B cell (primary cell): ENCODE data around the gene MYO1H. TPM values are rescaled to one million over a fixed set of nuclear protein-coding genes. Genes with fewer than 3 reads are reported as not detected.

Experiments
- ATAC-seq: fragments of 200-7000 bp; cut with Tn5 transposase; one replicate; pipeline ENCODE4 v1.10.0; 2021; ENCODE audit warnings: low read depth, mild to moderate bottlenecking, moderate number of reproducible peaks, moderate library complexity
- CTCF ChIA-PET: fragments of 350-600 bp; sonication (Branson Sonifier 250); formaldehyde crosslinking; loops from one replicate; lab custom pipeline; 2021; ENCODE audit warnings: antibody characterized with exemption, inconsistent platforms; lab: Charles Lee
- POLR2A ChIA-PET: fragments of 350-600 bp; sonication (Branson Sonifier 250); formaldehyde crosslinking; loops from one replicate; lab custom pipeline; 2021; ENCODE audit warnings: antibody characterized with exemption; lab: Charles Lee
- DNase-seq: peaks from one replicate; pipeline ENCODE4 v3.0.0; 2013
- H2AFZ ChIP-seq: 2 replicates; pipeline ENCODE4 v1.6.1; 2012; ENCODE audit warnings: mild to moderate bottlenecking, low read depth, low read length; ENCODE audit not compliant: insufficient read depth, poor library complexity, severe bottlenecking
- H3K27ac ChIP-seq, 2 donors: 1 replicate in 1 of 2; 2 replicates in 1 of 2; pipeline ENCODE4 v1.5.1; 2012 to 2013; ENCODE audit warnings: low read length in 2 of 2, mild to moderate bottlenecking in 2 of 2, moderate library complexity in 1 of 2
- H3K27me3 ChIP-seq, 4 experiments: fragments of 200-600 bp in 1 of 4; sonication (generic) in 1 of 4; replicated peaks in 1 of 4; 1 replicate in 2 of 4; 2 replicates in 2 of 4; pipeline versions ENCODE4 v1.6.1 to v1.7.0; 2013 to 2016; ENCODE audit warnings: low read length in 3 of 4, mild to moderate bottlenecking in 2 of 4, mixed read lengths in 1 of 4, moderate library complexity in 1 of 4; ENCODE audit not compliant: insufficient read depth in 4 of 4, control insufficient read depth in 3 of 4; ENCODE audit errors: control extremely low read depth in 1 of 4
- H3K36me3 ChIP-seq, 2 experiments: replicated peaks in 1 of 2; 1 replicate in 1 of 2; 2 replicates in 1 of 2; pipeline versions ENCODE4 v1.6.1 to v1.7.1; 2013; ENCODE audit warnings: low read length in 1 of 2; ENCODE audit not compliant: insufficient read depth in 2 of 2, control insufficient read depth in 1 of 2; ENCODE audit errors: control extremely low read depth in 1 of 2, extremely low read depth in 1 of 2
- H3K4me1 ChIP-seq, 2 donors: fragments of 200-600 bp in 1 of 2; sonication (generic) in 1 of 2; 1 replicate in 1 of 2; 2 replicates in 1 of 2; pipeline versions ENCODE4 v1.5.1 to v1.6.1; 2013 to 2017; ENCODE audit warnings: low read length in 2 of 2; ENCODE audit not compliant: control insufficient read depth in 2 of 2, insufficient read depth in 2 of 2
- H3K4me2 ChIP-seq: replicated peaks from 2 replicates; pipeline ENCODE3; 2012; ENCODE audit warnings: mild to moderate bottlenecking, low read depth, low read length; ENCODE audit not compliant: poor library complexity, severe bottlenecking
- H3K4me3 ChIP-seq, 5 experiments: fragments of 200-600 bp in 1 of 5; sonication (generic) in 1 of 5; 1 replicate in 3 of 5; 2 replicates in 2 of 5; pipeline versions ENCODE4 v1.5.1 to v1.7.0; 2011 to 2016; ENCODE audit warnings: low read length in 4 of 5, mild to moderate bottlenecking in 4 of 5, low read depth in 2 of 5, control low read depth in 1 of 5, moderate library complexity in 1 of 5; ENCODE audit not compliant: insufficient read depth in 1 of 5; ENCODE audit errors: control extremely low read depth in 1 of 5, extremely low read depth in 1 of 5
- H3K79me2 ChIP-seq: fragments of 200-600 bp; sonication (generic); one replicate; pipeline ENCODE4 v1.6.0; 2016; ENCODE audit warnings: low read length; ENCODE audit not compliant: control insufficient read depth, insufficient read depth
- H3K9ac ChIP-seq: fragments of 200-600 bp; sonication (generic); 2 replicates; pipeline ENCODE4 v1.6.1; 2017; ENCODE audit warnings: mild to moderate bottlenecking, low read length, moderate library complexity
- H3K9me3 ChIP-seq, 3 donors: one replicate each; pipeline versions ENCODE4 v1.6.1 to v1.7.1; 2013; ENCODE audit warnings: low read length in 2 of 3; ENCODE audit not compliant: control insufficient read depth in 2 of 3, insufficient read depth in 1 of 3; ENCODE audit errors: control extremely low read depth in 1 of 3
- H4K20me1 ChIP-seq: 2 replicates; pipeline ENCODE4 v1.6.0; 2012; ENCODE audit warnings: mild to moderate bottlenecking, low read length; ENCODE audit not compliant: insufficient read depth, control insufficient read depth, poor library complexity, severe bottlenecking
- H3K27ac Mint-ChIP-seq: one replicate; pipeline ENCODE4 v1.8.0; 2021; ENCODE audit warnings: mixed read lengths
- H3K27me3 Mint-ChIP-seq: one replicate; pipeline ENCODE4 v1.8.0; 2021; ENCODE audit warnings: mixed read lengths
- H3K4me1 Mint-ChIP-seq: one replicate; pipeline ENCODE4 v1.8.0; 2021; ENCODE audit warnings: mixed read lengths
- H3K4me3 Mint-ChIP-seq: one replicate; pipeline ENCODE4 v1.8.0; 2021; ENCODE audit warnings: mixed read lengths
- H3K9me3 Mint-ChIP-seq: one replicate; pipeline ENCODE4 v1.8.0; 2022; ENCODE audit warnings: mixed read lengths; ENCODE audit not compliant: insufficient read depth
- EZH2 ChIP-seq: IDR thresholded peaks from 2 replicates; pipeline ENCODE4 v1.6.1; 2012; ENCODE audit warnings: borderline replicate concordance, low read depth, mild to moderate bottlenecking, moderate library complexity, low read length; ENCODE audit not compliant: insufficient read depth, poor library complexity, severe bottlenecking
- WGBS: methylation state at CpG from one replicate; pipeline ENCODE4 v1.1.5; 2013; ENCODE audit warnings: missing lambda C conversion rate; ENCODE audit not compliant: insufficient coverage; 5-methylcytosine and 5-hydroxymethylcytosine counted together
- intact Hi-C: fragments of 100-400 bp; cut with micrococcal nuclease; formaldehyde crosslinking; loops from one replicate; pipeline ENCODE4 v1.10.0; 2022
- polyA plus RNA-seq: library from polyadenylated mRNA; depleted of rRNA; stranded (reverse); fragments of >200 nt; gene quantifications from 2 replicates; pipeline ENCODE4 v1.2.3, GENCODE V29; 2012
- total RNA-seq, 2 donors: library from RNA; stranded (reverse); fragments of 120-200 nt in 1 of 2; gene quantifications; 1 replicate in 1 of 2; 2 replicates in 1 of 2; pipeline versions ENCODE4 v1.2.3 to v1.2.4, GENCODE V29; 2013 to 2022
- TF ChIP-seq, protein P1 (sequence below): fragments of 200-600 bp; IDR thresholded peaks from one replicate; pipeline ENCODE4 v1.8.0; 2022; ENCODE audit warnings: antibody characterized with exemption, mild to moderate bottlenecking

The MYO1H gene
- total and polyA plus RNA-seq, 2 donors (not counting 1 experiment from before 2014, with no cell fraction given): not detected

DNA sequence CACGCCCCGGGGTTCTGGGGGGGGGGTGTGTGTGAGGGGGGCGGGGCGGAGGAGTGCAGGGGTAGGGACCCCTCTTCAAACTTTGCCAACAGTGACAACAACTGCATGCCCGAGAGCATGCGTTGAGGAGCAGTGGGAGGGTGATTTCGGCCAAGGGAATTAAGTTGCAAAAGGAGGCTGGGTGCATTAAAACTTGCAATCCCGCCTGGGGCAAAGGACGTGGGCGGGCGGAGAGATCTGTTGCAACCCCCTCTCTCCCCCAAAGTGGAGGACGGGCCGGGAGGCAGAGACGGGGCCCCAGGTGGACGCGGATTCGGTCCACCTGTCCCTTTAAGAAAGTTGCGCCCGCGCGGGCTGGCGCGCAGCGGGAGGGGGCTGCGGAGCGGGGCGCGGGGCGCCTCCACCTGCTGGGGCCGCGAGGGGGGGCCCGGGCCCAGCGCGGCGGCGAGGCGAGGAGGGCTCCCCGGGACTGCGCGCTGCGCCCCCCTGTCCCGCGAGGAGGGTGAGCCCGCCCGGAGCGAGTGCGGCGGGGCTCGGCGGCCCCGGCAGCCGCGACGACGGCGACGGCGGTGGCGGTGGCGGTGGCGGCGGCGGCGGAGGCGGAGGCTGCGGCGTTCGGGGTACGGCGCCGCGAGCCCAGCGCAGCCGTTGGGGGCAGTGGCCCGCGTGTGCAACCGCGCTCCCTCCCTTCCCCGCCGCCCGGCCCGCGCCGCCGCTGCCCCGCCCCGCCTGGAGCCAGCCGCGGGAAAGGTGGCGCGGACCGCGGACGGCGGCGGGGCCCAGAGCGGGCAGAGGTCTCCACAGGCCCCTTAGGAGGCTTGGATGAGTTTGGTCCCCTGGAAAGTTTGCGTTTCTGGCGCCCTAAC is 38.1 kb upstream of the MYO1H start:
- WGBS: under 1% methylated on average over 95 of the region's 99 CpGs
- intact Hi-C loops: no loop called here
- Mint-ChIP-seq H3K27ac (no peak overlapping the region), H3K4me1 (peaks cover 15% of the 10 kb centered on the region), H3K4me3 (peak overlapping the region; percentile 90), H3K9me3 (no peaks in the 10 kb centered on the region), H3K27me3 (peaks cover 65% of the 10 kb centered on the region)
- Histone ChIP-seq H3K27me3 (peaks cover 0 to 52% (median 20%) of the 10 kb centered on the region in 4 experiments), H2AFZ (peak overlapping the region; percentile 34), H4K20me1 (no peaks in the 10 kb centered on the region), H3K4me2 (peak overlapping the region; percentile 77), H3K79me2 (no peaks in the 10 kb centered on the region), H3K4me3 (peak overlapping the region in 4 of 5 experiments; percentile 12 to 36 (median 28)), H3K9ac (peak overlapping the region; percentile 35), H3K9me3 (no peaks in the 10 kb centered on the region), H3K27ac (no peak overlapping the region), H3K36me3 (no peaks in the 10 kb centered on the region), H3K4me1 (peaks cover 12 to 16% of the 10 kb centered on the region in 2 donors)
- no peak for TF ChIP-seq EZH2
- TF ChIP-seq, protein P1, sequence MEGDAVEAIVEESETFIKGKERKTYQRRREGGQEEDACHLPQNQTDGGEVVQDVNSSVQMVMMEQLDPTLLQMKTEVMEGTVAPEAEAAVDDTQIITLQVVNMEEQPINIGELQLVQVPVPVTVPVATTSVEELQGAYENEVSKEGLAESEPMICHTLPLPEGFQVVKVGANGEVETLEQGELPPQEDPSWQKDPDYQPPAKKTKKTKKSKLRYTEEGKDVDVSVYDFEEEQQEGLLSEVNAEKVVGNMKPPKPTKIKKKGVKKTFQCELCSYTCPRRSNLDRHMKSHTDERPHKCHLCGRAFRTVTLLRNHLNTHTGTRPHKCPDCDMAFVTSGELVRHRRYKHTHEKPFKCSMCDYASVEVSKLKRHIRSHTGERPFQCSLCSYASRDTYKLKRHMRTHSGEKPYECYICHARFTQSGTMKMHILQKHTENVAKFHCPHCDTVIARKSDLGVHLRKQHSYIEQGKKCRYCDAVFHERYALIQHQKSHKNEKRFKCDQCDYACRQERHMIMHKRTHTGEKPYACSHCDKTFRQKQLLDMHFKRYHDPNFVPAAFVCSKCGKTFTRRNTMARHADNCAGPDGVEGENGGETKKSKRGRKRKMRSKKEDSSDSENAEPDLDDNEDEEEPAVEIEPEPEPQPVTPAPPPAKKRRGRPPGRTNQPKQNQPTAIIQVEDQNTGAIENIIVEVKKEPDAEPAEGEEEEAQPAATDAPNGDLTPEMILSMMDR: no peak
- ChIA-PET POLR2A (no interaction called here), CTCF (interaction anchor here (0.7 kb wide), 1 partner anchor 88 kb away, joined by 3 read pairs; no protein-coding TSS in a partner anchor)
- peak; percentile 16 for DNase-seq
- ATAC-seq: no peak
